GM12865 (cell line): ENCODE results near the gene CMTM2.

ENCODE experiments used
- DNase-seq: peaks from one replicate; pipeline ENCODE4 v3.0.0; 2010; ENCODE audit warnings: low read depth
- H3K4me3 ChIP-seq: 2 replicates; pipeline ENCODE4 v1.5.1; 2011; ENCODE audit warnings: mild to moderate bottlenecking, low read depth, low read length, control low read depth
- CTCF ChIP-seq: IDR thresholded peaks from 2 replicates; pipeline ENCODE4 v1.5.1; 2011; ENCODE audit warnings: low read length, control low read depth, low read depth, inconsistent platforms; ENCODE audit not compliant: insufficient read depth; ENCODE audit errors: missing control alignments

Gene CMTM2

GRCh38 chr16:66553223-66553622, 26.0 kb upstream of the CMTM2 start:
- no peak for TF ChIP-seq CTCF
- peak overlapping the region; percentile 59 for H3K4me3 ChIP-seq

GRCh38 chr16:66554021-66554420, 25.2 kb upstream of the CMTM2 start:
- H3K4me3 ChIP-seq = no peak overlapping the region
- no peak for TF ChIP-seq CTCF

More at GRCh38 chr16:66553223-66553622, 26.0 kb upstream of the CMTM2 start:
- no peak for DNase-seq

GRCh38 chr16:66554495-66554894, 24.8 kb upstream of the CMTM2 start:
- DNase-seq = no peak
- TF ChIP-seq CTCF = no peak
- H3K4me3 ChIP-seq = no peak overlapping the region

More at GRCh38 chr16:66554021-66554420, 25.2 kb upstream of the CMTM2 start:
- no peak for DNase-seq

GRCh38 chr16:66560107-66560506, 19.2 kb upstream of the CMTM2 start:
- no peak overlapping the region for H3K4me3 ChIP-seq
- no peak for DNase-seq
- no peak for TF ChIP-seq CTCF

- DNase-seq = no peak
- no peak for TF ChIP-seq CTCF
- no peak overlapping the region for H3K4me3 ChIP-seq
Observed at GRCh38 chr16:66561381-66562080, 17.7 kb upstream of the CMTM2 start.

GRCh38 chr16:66562409-66562808, 16.9 kb upstream of the CMTM2 start:
- H3K4me3 ChIP-seq = no peak overlapping the region
- DNase-seq = no peak
- no peak for TF ChIP-seq CTCF

- no peak overlapping the region for H3K4me3 ChIP-seq
- no peak for DNase-seq
- TF ChIP-seq CTCF = no peak
Observed at GRCh38 chr16:66562986-66563385, 16.3 kb upstream of the CMTM2 start.
